Tibial artery (tissue), 4 donors: Measurements from ENCODE around the gene ATF7IP.
"Not testable (repeated sequence)": the region's sequence is repeated elsewhere in the genome, so short reads cannot be mapped to it uniquely, and the experiment has no call there.

Experiments
- DNase-seq, 2 donors: peaks; one replicate each; pipeline ENCODE4 v3.0.0-alpha.2; 2019
- H3K27ac ChIP-seq, 2 donors: fragments of 200-600 bp; sonication (generic) in 1 of 2; 1 replicate in 1 of 2; 2 replicates in 1 of 2; pipeline ENCODE4 v1.5.1; 2018 to 2019; ENCODE audit warnings: mild to moderate bottlenecking in 1 of 2
- H3K27me3 ChIP-seq, 2 donors: fragments of 200-600 bp; sonication (generic) in 1 of 2; one replicate each; pipeline versions ENCODE4 v1.5.1 to v1.6.0; 2016 to 2019
- H3K36me3 ChIP-seq, 3 donors: fragments of 200-600 bp; sonication (generic) in 2 of 3; one replicate each; pipeline ENCODE4 v1.5.1; 2016 to 2019; ENCODE audit warnings: mild to moderate bottlenecking in 2 of 3
- H3K4me1 ChIP-seq, 4 donors: fragments of 200-600 bp; sonication (generic) in 2 of 4; 1 replicate in 3 of 4; 2 replicates in 1 of 4; pipeline ENCODE4 v1.5.1; 2016 to 2019
- H3K4me3 ChIP-seq, 2 donors: fragments of 200-600 bp; sonication (generic) in 1 of 2; 1 replicate in 1 of 2; 2 replicates in 1 of 2; pipeline ENCODE4 v1.5.1; 2018 to 2019; ENCODE audit warnings: mild to moderate bottlenecking in 2 of 2
- H3K9me3 ChIP-seq, 3 donors: fragments of 200-600 bp; sonication (generic) in 1 of 3; one replicate each; pipeline ENCODE4 v1.5.1; 2016 to 2019
- CTCF ChIP-seq, 2 experiments: fragments of 200-600 bp in 1 of 2; fragments of 450-650 bp in 1 of 2; IDR thresholded peaks; one replicate each; pipeline ENCODE4 v1.5.1; 2017 to 2019; ENCODE audit warnings: antibody characterized with exemption in 2 of 2, mild to moderate bottlenecking in 1 of 2, moderate library complexity in 1 of 2
- intact Hi-C: fragments of 100-400 bp; cut with DNase I; formaldehyde crosslinking; loops from one replicate; pipeline ENCODE4 v1.15.0; 2023; ENCODE audit warnings: low total_unique reads

The ATF7IP gene

DNA sequence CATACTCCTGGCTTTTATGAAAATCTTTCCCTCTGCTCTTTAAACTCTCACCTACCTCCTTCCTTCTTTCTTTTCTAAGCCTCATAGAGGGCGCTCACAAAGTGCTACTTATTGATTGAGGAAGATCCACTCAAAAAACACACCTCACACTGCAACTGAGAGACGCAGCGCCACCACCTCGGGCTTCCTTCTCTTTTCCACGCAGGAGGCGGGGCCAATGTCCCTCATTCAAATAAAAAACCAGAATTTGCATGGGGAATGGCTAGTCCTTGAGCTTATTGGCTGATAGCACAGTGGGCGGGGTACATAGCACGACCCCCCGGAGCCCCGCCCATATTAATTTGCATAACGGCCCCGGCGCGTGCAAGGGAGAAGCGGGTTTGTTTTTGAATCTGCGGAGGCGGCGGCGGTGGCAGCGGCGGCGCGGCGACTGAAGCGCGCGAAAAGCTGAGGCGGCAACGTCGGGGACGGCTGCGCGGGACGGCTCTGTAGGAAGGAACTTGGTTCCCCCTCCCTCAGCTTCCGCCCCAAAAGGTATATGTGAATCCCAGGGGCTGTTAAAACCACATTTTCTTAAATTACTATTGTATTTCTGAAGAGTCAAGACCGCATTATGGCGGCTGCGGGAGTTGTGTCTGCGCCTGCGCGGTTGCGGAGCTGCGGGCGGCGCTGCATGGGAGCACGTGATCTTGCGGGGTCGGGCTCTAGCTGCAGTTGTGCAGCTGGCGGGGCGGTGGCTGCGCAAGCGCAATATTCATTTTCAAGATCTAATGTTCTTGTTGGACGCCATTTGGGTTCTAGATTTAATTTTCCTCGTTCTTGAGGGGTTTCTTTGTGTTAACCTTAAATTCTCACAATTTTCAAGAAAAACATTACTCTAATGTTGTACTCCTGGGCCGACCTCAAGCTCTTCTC, at the start of gene ATF7IP:
Gene ATF7IP, plus strand, starts transcription at position 389 of the 915 bp plus-strand sequence. CDS start 58,234 bp downstream, outside the sequence.
- Histone ChIP-seq H3K27ac (peak within 1 kb of the TSS; percentile 90 to 92), H3K36me3 (no peaks in the 10 kb centered on the region), H3K4me3 (peak within 1 kb of the TSS; percentile 65 to 71), H3K9me3 (no peaks in the 10 kb centered on the region), H3K4me1 (peaks cover 0 to 20% (median 2%) of the 10 kb centered on the region in 4 donors), H3K27me3 (no peaks in the 10 kb centered on the region)
- TF ChIP-seq CTCF (IDR thresholded peaks at IDR 0.05): peak in 1 of 2 experiments; percentile 16
- DNase-seq: peak; percentile 97 to 99
- intact Hi-C loops: no loop called here

DNA sequence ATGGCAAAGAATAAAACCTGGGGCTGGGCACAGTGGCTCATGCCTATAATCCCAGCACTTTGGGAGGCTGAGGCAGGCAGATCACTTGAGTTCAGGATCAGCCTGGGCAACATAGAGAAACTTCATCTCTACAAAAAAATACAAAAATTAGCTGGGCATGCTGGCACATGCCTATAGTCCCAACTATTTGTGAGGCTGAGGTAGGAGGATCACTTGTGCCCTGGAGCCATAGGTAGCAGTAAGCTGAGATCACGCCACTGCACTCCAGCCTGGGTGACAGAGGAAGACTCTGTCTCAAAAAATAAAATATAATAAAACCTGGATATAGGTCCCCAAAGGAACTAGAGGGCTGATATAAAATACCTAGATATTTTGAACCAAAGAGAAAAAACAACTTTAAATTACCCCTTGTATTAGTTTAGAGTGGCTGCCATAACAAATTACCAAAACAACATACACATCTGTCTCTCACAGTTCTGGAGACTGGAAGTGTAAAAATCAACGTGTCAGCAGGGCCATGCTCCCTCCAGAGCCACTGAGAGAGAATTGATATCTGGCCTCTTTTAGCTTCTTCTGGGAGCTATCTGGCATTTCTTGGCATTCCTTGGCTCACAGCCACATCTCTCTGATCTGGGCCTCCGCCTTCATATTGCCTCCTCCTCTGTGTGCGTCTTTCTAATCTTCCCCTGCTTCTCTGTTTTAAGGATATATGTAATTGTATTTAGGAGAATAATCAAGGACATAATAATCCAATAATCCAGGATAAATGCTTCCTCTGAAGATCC, 47.9 kb upstream of the ATF7IP start:
- intact Hi-C loops: no loop called here
- no peaks in the 10 kb centered on the region for H3K36me3 ChIP-seq
- no peaks in the 10 kb centered on the region for H3K4me1 ChIP-seq
- no peaks in the 10 kb centered on the region for H3K9me3 ChIP-seq
- H3K27me3 ChIP-seq: no peaks in the 10 kb centered on the region
- H3K4me3 ChIP-seq: no peak overlapping the region
- no peak for DNase-seq
- H3K27ac ChIP-seq: no peak overlapping the region
- TF ChIP-seq CTCF (IDR thresholded peaks at IDR 0.05): no peak

- H3K36me3 ChIP-seq, DNase-seq, H3K27me3 ChIP-seq, H3K4me3 ChIP-seq, H3K9me3 ChIP-seq, intact Hi-C loops, H3K4me1 ChIP-seq, H3K27ac ChIP-seq: not testable (repeated sequence)
These were observed 45.6 kb upstream of the ATF7IP start for GRCh38 chr12:14319704-14320427.

GRCh38 chr12:14322403-14322802, 43.1 kb upstream of the ATF7IP start:
- Histone ChIP-seq H3K27ac (no peak overlapping the region), H3K9me3 (no peaks in the 10 kb centered on the region), H3K36me3 (no peaks in the 10 kb centered on the region), H3K27me3 (no peaks in the 10 kb centered on the region), H3K4me1 (no peaks in the 10 kb centered on the region), H3K4me3 (no peak overlapping the region)
- TF ChIP-seq CTCF (IDR thresholded peaks at IDR 0.05): no peak
- intact Hi-C loops: no loop called here
- no peak for DNase-seq

GRCh38 chr12:14325716-14326343, 39.7 kb upstream of the ATF7IP start:
- no peaks in the 10 kb centered on the region for H3K9me3 ChIP-seq
- DNase-seq: no peak
- no peaks in the 10 kb centered on the region for H3K27me3 ChIP-seq
- no peak overlapping the region for H3K27ac ChIP-seq
- H3K36me3 ChIP-seq: no peaks in the 10 kb centered on the region
- intact Hi-C loops: no loop called here
- H3K4me3 ChIP-seq: no peak overlapping the region
- TF ChIP-seq CTCF (IDR thresholded peaks at IDR 0.05): no peak
- H3K4me1 ChIP-seq: no peaks in the 10 kb centered on the region
